ENCODE measurements around the gene POLD2. TPM values are rescaled to one million over a fixed set of nuclear protein-coding genes. Genes with fewer than 3 reads are reported as not detected.

The POLD2 gene
- total RNA-seq = 44.3 and 95.9 TPM in 2 replicates

DNA sequence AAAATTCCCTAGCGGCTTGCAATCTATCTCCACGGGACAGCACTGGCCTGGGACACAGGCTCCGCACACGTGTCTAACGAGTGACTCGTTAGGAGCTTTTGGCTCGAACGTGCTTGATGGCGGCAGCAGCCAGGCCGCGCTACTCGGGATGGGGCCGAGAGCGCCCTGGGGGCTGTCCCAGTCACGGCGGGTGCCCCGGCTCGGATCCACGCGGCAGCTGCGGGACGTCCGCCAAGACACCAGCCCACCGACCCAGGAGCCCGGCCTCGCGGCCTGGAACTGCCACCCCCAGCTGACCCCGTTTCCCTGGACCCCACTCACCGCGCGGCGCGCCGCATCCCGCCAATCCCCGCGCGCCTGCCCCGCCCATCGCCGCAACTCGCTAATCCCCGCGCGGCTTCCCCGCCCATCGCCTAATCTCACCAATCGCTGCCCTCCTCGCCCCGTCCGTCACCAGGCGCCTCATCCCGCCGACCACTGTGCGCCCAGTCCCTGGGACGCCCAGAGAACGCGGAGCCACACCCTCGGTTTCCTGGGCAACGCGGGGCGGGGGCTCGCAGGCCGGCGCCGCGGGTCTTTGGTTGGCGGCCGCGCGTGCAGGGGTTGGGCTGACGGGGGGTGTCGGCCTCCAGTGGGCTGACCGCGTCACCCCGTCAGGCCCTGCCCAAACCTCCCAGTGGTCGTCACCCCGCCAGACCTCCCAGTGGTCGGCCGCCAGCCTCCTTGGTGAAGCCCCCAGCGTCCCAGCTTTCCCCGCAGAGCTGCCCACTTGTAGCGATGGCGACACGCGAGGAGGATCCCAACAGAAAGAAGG lies at the start of gene POLD2:
Gene POLD2, minus strand, starts transcription at position 359 of the 814 bp plus-strand sequence. CDS start 1,495 bp downstream, outside the sequence.

DNA sequence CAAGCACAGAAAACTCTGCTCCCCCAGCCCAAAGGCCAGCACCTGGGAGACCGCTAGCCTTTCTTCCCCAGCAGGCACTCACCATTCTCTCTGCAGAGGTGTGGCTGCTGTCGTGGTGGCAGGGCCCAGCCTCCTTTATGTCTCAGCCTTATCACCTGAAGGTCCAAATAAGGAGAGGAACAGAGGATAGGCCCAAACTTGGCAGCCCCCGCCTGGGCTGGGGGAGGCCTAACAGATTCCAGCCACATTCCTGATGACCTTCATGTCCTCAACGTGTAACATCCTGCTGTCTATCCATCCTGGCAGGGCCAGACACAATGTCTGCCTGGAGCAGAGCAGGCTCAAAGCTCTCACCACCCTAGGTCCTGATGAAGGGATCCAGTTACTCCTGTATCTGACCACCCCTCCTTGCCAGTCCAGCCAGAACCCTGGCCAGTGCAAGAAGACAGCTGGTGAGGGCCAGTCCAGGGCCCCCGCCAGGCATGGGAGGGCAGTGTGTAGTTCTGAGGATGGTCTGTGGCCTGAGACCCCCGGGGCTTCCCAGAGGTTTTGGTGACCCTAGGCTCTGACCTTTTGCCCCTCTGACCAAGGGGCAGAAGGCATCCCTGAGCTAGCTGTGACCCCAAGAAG lies 18.0 kb upstream of the POLD2 start, which contains the start of gene MYL7:
Gene MYL7, minus strand, starts transcription at position 112 of the 630 bp plus-strand sequence. Its CDS starts 27 bp downstream, at position 85.

DNA sequence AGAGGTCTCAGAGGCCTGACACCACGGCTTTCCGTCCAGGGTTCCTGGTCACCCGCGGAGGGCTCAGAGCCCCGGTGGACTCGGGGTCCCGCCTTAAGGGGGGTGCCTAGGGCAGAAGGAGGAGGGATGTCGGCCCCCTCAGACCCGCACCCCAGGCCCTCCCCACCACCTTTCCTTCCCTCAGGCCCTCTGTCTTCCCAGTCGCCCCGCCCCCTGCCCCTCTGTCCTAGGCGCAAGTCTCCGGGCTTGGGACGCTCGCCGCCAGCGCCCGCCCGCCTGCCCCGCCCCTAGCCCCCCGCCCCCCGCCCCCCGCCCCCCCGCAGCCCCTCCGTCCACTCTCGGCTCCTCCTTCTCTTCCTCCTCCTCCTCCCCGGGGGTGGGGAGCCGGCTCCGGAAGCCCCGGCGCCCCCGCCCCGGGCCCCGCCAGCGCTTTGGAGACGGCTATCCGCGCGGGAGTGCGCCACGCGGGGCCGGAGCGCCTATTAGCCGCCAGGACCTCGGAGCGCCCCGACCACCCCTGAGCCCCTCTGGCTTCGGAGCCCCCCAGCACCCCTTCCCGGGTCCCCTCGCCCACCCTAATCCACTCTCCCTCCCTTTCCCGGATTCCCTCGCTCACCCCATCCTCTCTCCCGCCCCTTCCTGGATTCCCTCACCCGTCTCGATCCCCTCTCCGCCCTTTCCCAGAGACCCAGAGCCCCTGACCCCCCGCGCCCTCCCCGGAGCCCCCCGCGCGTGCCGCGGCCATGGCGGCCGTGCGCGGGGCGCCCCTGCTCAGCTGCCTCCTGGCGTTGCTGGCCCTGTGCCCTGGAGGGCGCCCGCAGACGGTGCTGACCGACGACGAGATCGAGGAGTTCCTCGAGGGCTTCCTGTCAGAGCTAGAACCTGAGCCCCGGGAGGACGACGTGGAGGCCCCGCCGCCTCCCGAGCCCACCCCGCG lies 19.2 kb downstream of the POLD2 start, which contains the start of gene AEBP1:
Gene AEBP1, plus strand, starts transcription at position 423 of the 937 bp plus-strand sequence. Its CDS starts 321 bp downstream, at position 744.

DNA sequence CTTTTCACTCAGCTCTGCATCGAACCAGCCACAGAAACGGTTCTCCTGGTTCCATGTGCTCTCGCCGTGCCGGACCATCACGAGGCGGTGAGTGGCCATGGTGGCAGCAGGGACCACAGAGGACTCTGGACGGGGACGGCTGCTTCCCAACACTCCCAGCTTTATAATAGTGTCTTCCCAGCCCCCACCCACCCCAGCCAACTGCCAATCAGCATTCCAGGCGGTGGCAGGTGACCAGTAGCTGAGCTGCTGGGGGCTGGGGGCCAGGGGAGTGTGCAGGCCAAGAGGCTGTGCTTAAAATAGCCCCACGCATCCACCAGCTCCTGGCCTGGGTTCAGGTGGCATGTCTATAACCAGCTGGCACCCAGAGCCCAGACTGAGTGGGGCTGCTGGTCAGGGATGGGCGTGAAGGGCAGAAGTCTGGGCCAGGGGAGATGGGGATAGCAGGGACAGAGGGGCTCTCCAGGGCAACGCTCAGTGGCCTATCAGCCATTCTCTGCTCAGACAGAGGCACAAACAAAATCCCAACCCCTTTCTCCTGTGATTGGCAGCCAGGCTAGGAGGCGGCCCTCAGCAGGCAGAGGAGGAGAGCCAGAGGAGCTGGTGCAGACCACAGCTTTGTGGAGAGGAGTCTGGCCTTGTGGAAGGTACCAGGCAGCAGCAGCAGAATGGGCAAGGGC lies 57.8 kb downstream of the POLD2 start, which contains the start of gene PGAM2:
Gene PGAM2, minus strand, starts transcription at position 137 of the 680 bp plus-strand sequence. Its CDS starts 38 bp downstream, at position 99.

Other genes starting within 250 kb of the POLD2 start
- gene URGCP, start 217.0 kb downstream of the POLD2 start, total RNA-seq = 18.3 and 19.3 TPM in 2 replicates
- gene UBE2D4, start 197.1 kb downstream of the POLD2 start, total RNA-seq = 10.0 and 10.3 TPM in 2 replicates
- not detected in 2 replicates for gene SPDYE1, start 125.7 kb downstream of the POLD2 start, total RNA-seq
- gene DBNL, start 78.8 kb downstream of the POLD2 start, total RNA-seq = 83.4 and 180 TPM in 2 replicates
- gene PGAM2, start 58.0 kb downstream of the POLD2 start, total RNA-seq = 1.3 TPM in 1 of 2 replicates, not detected in the other
- gene POLM, start 41.0 kb downstream of the POLD2 start, total RNA-seq = 12.3 and 49.3 TPM in 2 replicates
- 49.3 and 84.2 TPM in 2 replicates for gene AEBP1, start 19.2 kb downstream of the POLD2 start, total RNA-seq
- gene MYL7, start 17.8 kb upstream of the POLD2 start, total RNA-seq = not detected in 2 replicates
- gene GCK, start 65.9 kb upstream of the POLD2 start, total RNA-seq = 0.56 and 1.2 TPM in 2 replicates
- 69.1 and 114 TPM in 2 replicates for gene YKT6, start 77.4 kb upstream of the POLD2 start, total RNA-seq
- not detected in 2 replicates for gene CAMK2B, start 202.0 kb upstream of the POLD2 start, total RNA-seq

Data from epithelial cell of alveolus of lung (primary cell).